ENCODE measurements around the gene CLIP1.

The CLIP1 gene

GRCh38 chr12:122250047-122250446 lies 172.4 kb downstream of the CLIP1 start:
- no peaks in the 10 kb centered on the region for H3K9me2 ChIP-seq (replicated peaks; ENCODE audit: insufficient read depth, low read length)

GRCh38 chr12:122245553-122245952 lies 176.9 kb downstream of the CLIP1 start:
- Histone ChIP-seq H3K36me3 (replicated peaks; ENCODE audit: insufficient read depth, low read length) (no peaks in the 10 kb centered on the region), H3K79me2 (ENCODE audit: low read length) (no peaks in the 10 kb centered on the region), H3K4me2 (ENCODE audit: low read depth, low read length) (no peak overlapping the region), H3K9me3 (replicated peaks; ENCODE audit: insufficient read depth, low read length) (no peaks in the 10 kb centered on the region), H3K4me3 (ENCODE audit: low read length) (no peak overlapping the region), H4K20me1 (ENCODE audit: insufficient read depth, low read length) (no peaks in the 10 kb centered on the region), H3K9ac (ENCODE audit: low read length) (no peak overlapping the region), H2AFZ (ENCODE audit: low read length) (no peak overlapping the region), H3K4me1 (ENCODE audit: low read length) (no peaks in the 10 kb centered on the region), H3K9me2 (replicated peaks; ENCODE audit: insufficient read depth, low read length) (no peaks in the 10 kb centered on the region), H3F3A (ENCODE audit: insufficient read depth, low read length) (no peaks in the 10 kb centered on the region), H3K27me3 (replicated peaks; ENCODE audit: insufficient read depth, low read length) (no peaks in the 10 kb centered on the region), H3K27ac (ENCODE audit: low read length) (no peak overlapping the region)
- no peak for TF ChIP-seq CTCF (IDR thresholded peaks at IDR 0.05; ENCODE audit: low read length)
- no peak for TF ChIP-seq EZH2 (optimal IDR thresholded peaks at IDR 0.05; ENCODE audit: low read depth, low read length)
- TF ChIP-seq EZH2phosphoT487 (IDR thresholded peaks at IDR 0.05; ENCODE audit: low read length), result no peak
- no peak for DNase-seq

More at GRCh38 chr12:122250047-122250446, 172.4 kb downstream of the CLIP1 start:
- Histone ChIP-seq H3K4me3 (ENCODE audit: low read length) (no peak overlapping the region), H3K36me3 (replicated peaks; ENCODE audit: insufficient read depth, low read length) (no peaks in the 10 kb centered on the region), H3K9me3 (replicated peaks; ENCODE audit: insufficient read depth, low read length) (no peaks in the 10 kb centered on the region), H3K4me1 (ENCODE audit: low read length) (no peaks in the 10 kb centered on the region), H3K79me2 (ENCODE audit: low read length) (no peaks in the 10 kb centered on the region), H3K27ac (ENCODE audit: low read length) (no peak overlapping the region), H2AFZ (ENCODE audit: low read length) (no peak overlapping the region), H3K27me3 (replicated peaks; ENCODE audit: insufficient read depth, low read length) (no peaks in the 10 kb centered on the region), H4K20me1 (ENCODE audit: insufficient read depth, low read length) (no peaks in the 10 kb centered on the region), H3K4me2 (ENCODE audit: low read depth, low read length) (no peak overlapping the region), H3K9ac (ENCODE audit: low read length) (no peak overlapping the region), H3F3A (ENCODE audit: insufficient read depth, low read length) (no peaks in the 10 kb centered on the region)
- TF ChIP-seq EZH2phosphoT487 (IDR thresholded peaks at IDR 0.05; ENCODE audit: low read length), result no peak
- no peak for TF ChIP-seq EZH2 (optimal IDR thresholded peaks at IDR 0.05; ENCODE audit: low read depth, low read length)
- no peak for TF ChIP-seq CTCF (IDR thresholded peaks at IDR 0.05; ENCODE audit: low read length)
- DNase-seq, result no peak

- H3K27ac ChIP-seq (ENCODE audit: low read length), result no peak overlapping the region
- H3K4me3 ChIP-seq (ENCODE audit: low read length), result no peak overlapping the region
- H3K79me2 ChIP-seq (ENCODE audit: low read length), result no peaks in the 10 kb centered on the region
- no peaks in the 10 kb centered on the region for H3K9me3 ChIP-seq (replicated peaks; ENCODE audit: insufficient read depth, low read length)
- no peaks in the 10 kb centered on the region for H3K36me3 ChIP-seq (replicated peaks; ENCODE audit: insufficient read depth, low read length)
- H3K4me2 ChIP-seq (ENCODE audit: low read depth, low read length), result no peak overlapping the region
- H3K4me1 ChIP-seq (ENCODE audit: low read length), result no peaks in the 10 kb centered on the region
- TF ChIP-seq EZH2phosphoT487 (IDR thresholded peaks at IDR 0.05; ENCODE audit: low read length) (no peak), EZH2 (optimal IDR thresholded peaks at IDR 0.05; ENCODE audit: low read depth, low read length) (no peak), CTCF (IDR thresholded peaks at IDR 0.05; ENCODE audit: low read length) (no peak)
- H3K9me2 ChIP-seq (replicated peaks; ENCODE audit: insufficient read depth, low read length), result no peaks in the 10 kb centered on the region
- H2AFZ ChIP-seq (ENCODE audit: low read length), result no peak overlapping the region
- no peak for DNase-seq
- no peaks in the 10 kb centered on the region for H4K20me1 ChIP-seq (ENCODE audit: insufficient read depth, low read length)
- no peaks in the 10 kb centered on the region for H3F3A ChIP-seq (ENCODE audit: insufficient read depth, low read length)
- H3K9ac ChIP-seq (ENCODE audit: low read length), result no peak overlapping the region
- H3K27me3 ChIP-seq (replicated peaks; ENCODE audit: insufficient read depth, low read length), result no peaks in the 10 kb centered on the region
Measured at GRCh38 chr12:122244565-122245371, 177.7 kb downstream of the CLIP1 start.
